ENCODE measurements around the gene TWF1. TPM values are rescaled to one million over a fixed set of nuclear protein-coding genes. Genes with fewer than 3 reads are reported as not detected.

TWF1 gene
- total RNA-seq, 1 experiment from 2014 or later, result 85.9 TPM

GRCh38 chr12:43750814-43751213 lies 55.3 kb downstream of the TWF1 start:
- Histone ChIP-seq H3K4me2 (no peak overlapping the region), H3K36me3 (ENCODE audit: low read depth) (peaks cover 30% of the 10 kb centered on the region), H3K27me3 (ENCODE audit: insufficient read depth, low read depth) (no peaks in the 10 kb centered on the region), H3K9me2 (ENCODE audit: insufficient read depth) (no peaks in the 10 kb centered on the region), H3K4me3 (no peak overlapping the region), H3K9me3 (ENCODE audit: insufficient read depth, low read depth) (peaks cover 17% of the 10 kb centered on the region), H3F3A (ENCODE audit: insufficient read depth, low read depth) (no peaks in the 10 kb centered on the region), H3K79me2 (ENCODE audit: low read depth) (0 out of 2 replicates have a peak, but pooled peaks cover 5% of the 10 kb centered on the region), H4K20me1 (ENCODE audit: insufficient read depth) (0 out of 2 replicates have a peak, but pooled peaks cover 2% of the 10 kb centered on the region), H3K27ac (no peak overlapping the region), H3K4me1 (replicated peaks; ENCODE audit: insufficient read depth) (no peaks in the 10 kb centered on the region), H2AFZ (no peak overlapping the region)
- ChIA-PET POLR2A (ENCODE audit: unreplicated experiment) (no interaction called here), CTCF (no interaction called here)
- BruUV-seq (replicated peaks), result no TSS peak
- no peak for DNase-seq
- intact Hi-C loops (cut with micrococcal nuclease; ENCODE audit: unreplicated experiment), result no loop called here
- TF ChIP-seq EZH2 (IDR thresholded peaks at IDR 0.05; ENCODE audit: low read depth), result no peak
- TF ChIP-seq, protein P1, sequence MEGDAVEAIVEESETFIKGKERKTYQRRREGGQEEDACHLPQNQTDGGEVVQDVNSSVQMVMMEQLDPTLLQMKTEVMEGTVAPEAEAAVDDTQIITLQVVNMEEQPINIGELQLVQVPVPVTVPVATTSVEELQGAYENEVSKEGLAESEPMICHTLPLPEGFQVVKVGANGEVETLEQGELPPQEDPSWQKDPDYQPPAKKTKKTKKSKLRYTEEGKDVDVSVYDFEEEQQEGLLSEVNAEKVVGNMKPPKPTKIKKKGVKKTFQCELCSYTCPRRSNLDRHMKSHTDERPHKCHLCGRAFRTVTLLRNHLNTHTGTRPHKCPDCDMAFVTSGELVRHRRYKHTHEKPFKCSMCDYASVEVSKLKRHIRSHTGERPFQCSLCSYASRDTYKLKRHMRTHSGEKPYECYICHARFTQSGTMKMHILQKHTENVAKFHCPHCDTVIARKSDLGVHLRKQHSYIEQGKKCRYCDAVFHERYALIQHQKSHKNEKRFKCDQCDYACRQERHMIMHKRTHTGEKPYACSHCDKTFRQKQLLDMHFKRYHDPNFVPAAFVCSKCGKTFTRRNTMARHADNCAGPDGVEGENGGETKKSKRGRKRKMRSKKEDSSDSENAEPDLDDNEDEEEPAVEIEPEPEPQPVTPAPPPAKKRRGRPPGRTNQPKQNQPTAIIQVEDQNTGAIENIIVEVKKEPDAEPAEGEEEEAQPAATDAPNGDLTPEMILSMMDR (conservative IDR thresholded peaks at IDR 0.05), result no peak

DNA sequence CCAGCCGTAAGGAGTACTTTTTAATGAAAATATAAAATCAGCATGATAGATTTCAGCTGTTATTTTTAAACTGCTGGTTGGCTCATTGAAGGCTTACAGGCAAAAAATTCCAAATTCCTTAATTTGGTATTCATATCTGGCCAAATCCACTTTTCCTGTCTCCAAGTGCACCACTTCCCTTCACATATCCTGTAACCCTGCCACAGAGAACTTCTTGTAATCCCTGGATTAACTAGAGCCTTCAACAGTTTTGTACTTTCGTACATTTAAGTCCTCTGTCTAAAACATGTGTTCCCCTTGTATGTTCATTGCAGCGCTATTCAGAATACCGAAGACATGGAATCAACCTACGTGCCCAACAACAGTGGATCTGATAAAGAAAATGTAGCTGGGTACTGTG lies 57.1 kb downstream of the TWF1 start:
- DNase-seq, result no peak
- Histone ChIP-seq H3K27ac (no peak overlapping the region), H3K4me3 (no peak overlapping the region), H3K27me3 (ENCODE audit: insufficient read depth, low read depth) (no peaks in the 10 kb centered on the region), H2AFZ (no peak overlapping the region), H3K9me2 (ENCODE audit: insufficient read depth) (no peaks in the 10 kb centered on the region), H4K20me1 (ENCODE audit: insufficient read depth) (0 out of 2 replicates have a peak, but pooled peaks cover 2% of the 10 kb centered on the region), H3K36me3 (ENCODE audit: low read depth) (peaks cover 28% of the 10 kb centered on the region), H3K9me3 (ENCODE audit: insufficient read depth, low read depth) (peaks cover 8% of the 10 kb centered on the region), H3K4me2 (no peak overlapping the region), H3K4me1 (replicated peaks; ENCODE audit: insufficient read depth) (no peaks in the 10 kb centered on the region), H3F3A (ENCODE audit: insufficient read depth, low read depth) (no peaks in the 10 kb centered on the region), H3K79me2 (ENCODE audit: low read depth) (0 out of 2 replicates have a peak, but pooled peaks cover 5% of the 10 kb centered on the region)
- ChIA-PET POLR2A (ENCODE audit: unreplicated experiment) (no interaction called here), CTCF (no interaction called here)
- no TSS peak for BruUV-seq (replicated peaks)
- TF ChIP-seq, protein P1 (conservative IDR thresholded peaks at IDR 0.05), result no peak
- no peak for TF ChIP-seq EZH2 (IDR thresholded peaks at IDR 0.05; ENCODE audit: low read depth)
- intact Hi-C loops (cut with micrococcal nuclease; ENCODE audit: unreplicated experiment), result no loop called here

- Histone ChIP-seq H3K27ac (no peak overlapping the region), H3K9me2 (ENCODE audit: insufficient read depth) (no peaks in the 10 kb centered on the region), H3K4me1 (replicated peaks; ENCODE audit: insufficient read depth) (no peaks in the 10 kb centered on the region), H3K9me3 (ENCODE audit: insufficient read depth, low read depth) (no peaks in the 10 kb centered on the region; the same call in 1 of the 2 replicates), H3K36me3 (ENCODE audit: low read depth) (peaks cover 16% of the 10 kb centered on the region; the same call in 1 of the 2 replicates), H3K4me3 (no peak overlapping the region), H3K27me3 (ENCODE audit: insufficient read depth, low read depth) (no peaks in the 10 kb centered on the region), H3K79me2 (ENCODE audit: low read depth) (no peaks in the 10 kb centered on the region), H3F3A (ENCODE audit: insufficient read depth, low read depth) (no peaks in the 10 kb centered on the region), H3K4me2 (no peak overlapping the region), H4K20me1 (ENCODE audit: insufficient read depth) (0 out of 2 replicates have a peak, but pooled peaks cover 2% of the 10 kb centered on the region), H2AFZ (no peak overlapping the region)
- BruUV-seq (replicated peaks), result no TSS peak
- TF ChIP-seq, protein P1 (conservative IDR thresholded peaks at IDR 0.05), result no peak
- TF ChIP-seq EZH2 (IDR thresholded peaks at IDR 0.05; ENCODE audit: low read depth), result no peak
- ChIA-PET CTCF (no interaction called here), POLR2A (ENCODE audit: unreplicated experiment) (no interaction called here)
- DNase-seq, result no peak
- intact Hi-C loops (cut with micrococcal nuclease; ENCODE audit: unreplicated experiment), result no loop called here
Measured at GRCh38 chr12:43744826-43745225, 61.3 kb downstream of the TWF1 start.

Other genes starting within 250 kb of the TWF1 start
- gene PUS7L, start 47.5 kb downstream of the TWF1 start, total RNA-seq (2021), result 14.7 and 15.7 TPM in 2 replicates
- gene IRAK4, start 47.4 kb downstream of the TWF1 start, total RNA-seq (2021), result 10.0 and 10.1 TPM in 2 replicates
- gene TMEM117, start 29.8 kb upstream of the TWF1 start, total RNA-seq (2021), result 2.0 and 3.2 TPM in 2 replicates